Sigmoid colon (tissue), 4 donors: Measurements from ENCODE around the gene PPIAL4G.

ENCODE experiments used
- CTCF ChIP-seq, 4 experiments: fragments of 450-650 bp in 3 of 4; fragments of 200-600 bp in 1 of 4; IDR thresholded peaks; one replicate each; pipeline ENCODE4 v1.5.1; 2016 to 2019; ENCODE audit warnings: antibody characterized with exemption in 4 of 4, mild to moderate bottlenecking in 3 of 4, moderate library complexity in 2 of 4
- EP300 ChIP-seq, 4 donors: sonication (generic); formaldehyde crosslinking; IDR thresholded peaks; one replicate each; pipeline ENCODE4 v1.6.1; 2017; ENCODE audit warnings: antibody characterized with exemption in 4 of 4
- POLR2A ChIP-seq, 2 donors: fragments of 450-650 bp; IDR thresholded peaks; one replicate each; pipeline ENCODE4 v1.6.1; 2016; ENCODE audit warnings: antibody characterized with exemption in 2 of 2, mild to moderate bottlenecking in 2 of 2, moderate library complexity in 2 of 2
- POLR2AphosphoS5 ChIP-seq, 4 donors: sonication (generic); formaldehyde crosslinking; IDR thresholded peaks; one replicate each; pipeline ENCODE4 v1.6.1; 2017; ENCODE audit warnings: antibody characterized with exemption in 4 of 4

- TF ChIP-seq CTCF (IDR thresholded peaks at IDR 0.05) (no peak), POLR2A (IDR thresholded peaks at IDR 0.05) (no peak), POLR2AphosphoS5 (IDR thresholded peaks at IDR 0.05) (no peak), EP300 (IDR thresholded peaks at IDR 0.05) (no peak)
Measured at GRCh38 chr1:148434832-148435231, 48.3 kb downstream of the PPIAL4G start.
